Fibroblast of the aortic adventitia (primary cell): ENCODE data around the gene THNSL1. TPM values are rescaled to one million over a fixed set of nuclear protein-coding genes. Genes with fewer than 3 reads are reported as not detected.

Experiments
- DNase-seq: peaks from one replicate; pipeline ENCODE4 v3.0.0-alpha.2; 2010; ENCODE audit warnings: low read depth
- H3K4me3 ChIP-seq: 2 replicates; pipeline ENCODE4 v1.5.1; 2011; ENCODE audit warnings: low read depth, mild to moderate bottlenecking, control low read depth, low read length, moderate library complexity
- CTCF ChIP-seq: IDR thresholded peaks from 2 replicates; pipeline ENCODE4 v1.5.1; 2011; ENCODE audit warnings: mild to moderate bottlenecking, low read length, control low read depth, inconsistent platforms; ENCODE audit not compliant: insufficient read depth
- total RNA-seq: library from RNA; depleted of rRNA; stranded (reverse); fragments of >200 nt; gene quantifications from 2 replicates; pipeline ENCODE4 v1.2.3, GENCODE V29; 2012; ENCODE audit warnings: low replicate concordance

The THNSL1 gene
- total RNA-seq, 1 donor, result 6.0 TPM

- DNase-seq, result peak; percentile 99
- H3K4me3 ChIP-seq, result no peak overlapping the region
- TF ChIP-seq CTCF, result peak; percentile 51
Observed at GRCh38 chr10:24974976-24975375, 41.4 kb upstream of the THNSL1 start.

GRCh38 chr10:24979685-24980084, 36.7 kb upstream of the THNSL1 start:
- no peak for TF ChIP-seq CTCF
- H3K4me3 ChIP-seq, result no peak overlapping the region
- DNase-seq, result no peak

GRCh38 chr10:24981161-24981710, 35.2 kb upstream of the THNSL1 start:
- peak; percentile 97 for DNase-seq

GRCh38 chr10:24982319-24983112, 33.9 kb upstream of the THNSL1 start:
- no peak overlapping the region for H3K4me3 ChIP-seq
- no peak for DNase-seq
- TF ChIP-seq CTCF, result no peak

More at GRCh38 chr10:24981161-24981710, 35.2 kb upstream of the THNSL1 start:
- no peak overlapping the region for H3K4me3 ChIP-seq
- no peak for TF ChIP-seq CTCF

- no peak for TF ChIP-seq CTCF
- DNase-seq, result no peak
- H3K4me3 ChIP-seq, result no peak overlapping the region
Observed at GRCh38 chr10:24983130-24983529, 33.3 kb upstream of the THNSL1 start.

- TF ChIP-seq CTCF, result no peak
- DNase-seq, result peak; percentile 20
- no peak overlapping the region for H3K4me3 ChIP-seq
Observed at GRCh38 chr10:24983946-24984345, 32.5 kb upstream of the THNSL1 start.
